Measurements from ENCODE around the gene KAZALD1. TPM values are rescaled to one million over a fixed set of nuclear protein-coding genes. Genes with fewer than 3 reads are reported as not detected.

The KAZALD1 gene
- total and polyA plus RNA-seq, 7 donors, result 0.49 to 40.2 (median 3.9) TPM

- TF ChIP-seq POLR2A (IDR thresholded peaks at IDR 0.05) (no peak), EP300 (IDR thresholded peaks at IDR 0.05) (no peak), CTCF (IDR thresholded peaks at IDR 0.05) (no peak), POLR2AphosphoS5 (IDR thresholded peaks at IDR 0.05) (no peak)
- Histone ChIP-seq H3K4me1 (peaks cover 0 to 8% (median 6%) of the 10 kb centered on the region in 4 donors), H3K27ac (no peak overlapping the region), H3K4me3 (no peak overlapping the region), H3K27me3 (peaks cover 0 to 11% (median 0%) of the 10 kb centered on the region in 3 donors), H3K9me3 (no peaks in the 10 kb centered on the region), H3K36me3 (no peaks in the 10 kb centered on the region)
- 88 to 90% methylated on average over 11 of the region's 11 CpGs for whole genome bisulfite sequencing, 2 donors
- intact Hi-C loops (cut with DNase I), result no loop called here
- DNase-seq, result no peak
Observed at GRCh38 chr10:101021692-101022251, 40.0 kb upstream of the KAZALD1 start.

- 92 to 94% methylated on average over 15 of the region's 15 CpGs for WGBS, 2 donors
- Histone ChIP-seq H3K4me3 (no peak overlapping the region), H3K27ac (no peak overlapping the region), H3K9me3 (no peaks in the 10 kb centered on the region), H3K36me3 (no peaks in the 10 kb centered on the region), H3K27me3 (peaks cover 0 to 11% (median 0%) of the 10 kb centered on the region in 3 donors), H3K4me1 (peaks cover 0 to 8% (median 6%) of the 10 kb centered on the region in 4 donors)
- DNase-seq, result peak; percentile 56
- intact Hi-C loops (cut with DNase I), result no loop called here
- no peak for TF ChIP-seq POLR2AphosphoS5 (IDR thresholded peaks at IDR 0.05)
- no peak for TF ChIP-seq CTCF (IDR thresholded peaks at IDR 0.05)
- TF ChIP-seq EP300 (IDR thresholded peaks at IDR 0.05), result no peak
- TF ChIP-seq POLR2A (IDR thresholded peaks at IDR 0.05), result no peak
Observed at GRCh38 chr10:101022967-101023705, 38.7 kb upstream of the KAZALD1 start.

GRCh38 chr10:101027106-101027720 lies 34.6 kb upstream of the KAZALD1 start:
- no peak for DNase-seq
- TF ChIP-seq POLR2AphosphoS5 (IDR thresholded peaks at IDR 0.05), result no peak
- TF ChIP-seq EP300 (IDR thresholded peaks at IDR 0.05), result no peak
- no peak for TF ChIP-seq POLR2A (IDR thresholded peaks at IDR 0.05)
- Histone ChIP-seq H3K27ac (no peak overlapping the region), H3K27me3 (peaks cover 0 to 10% (median 0%) of the 10 kb centered on the region in 3 donors), H3K9me3 (no peaks in the 10 kb centered on the region), H3K4me1 (peaks cover 0 to 15% (median 8%) of the 10 kb centered on the region in 4 donors), H3K36me3 (no peaks in the 10 kb centered on the region), H3K4me3 (no peak overlapping the region)
- intact Hi-C loops (cut with DNase I), result no loop called here
- 77 to 81% methylated on average over 10 of the region's 10 CpGs for WGBS, 2 donors

- no peaks in the 10 kb centered on the region for H3K36me3 ChIP-seq
- WGBS, 2 donors, result 62 to 65% methylated on average over 7 of the region's 7 CpGs
- H3K27ac ChIP-seq, result no peak overlapping the region
- no peak for TF ChIP-seq EP300 (IDR thresholded peaks at IDR 0.05)
- no peak for TF ChIP-seq CTCF (IDR thresholded peaks at IDR 0.05)
- no peak for TF ChIP-seq POLR2A (IDR thresholded peaks at IDR 0.05)
- TF ChIP-seq POLR2AphosphoS5 (IDR thresholded peaks at IDR 0.05), result no peak
- H3K9me3 ChIP-seq, result no peaks in the 10 kb centered on the region
- peaks cover 0 to 10% (median 0%) of the 10 kb centered on the region in 3 donors for H3K27me3 ChIP-seq
- intact Hi-C loops (cut with DNase I), result no loop called here
- peaks cover 0 to 28% (median 20%) of the 10 kb centered on the region in 4 donors for H3K4me1 ChIP-seq
- no peak overlapping the region for H3K4me3 ChIP-seq
- DNase-seq, result peak; percentile 63
Observed at GRCh38 chr10:101028446-101029337, 33.1 kb upstream of the KAZALD1 start.

All from sigmoid colon (tissue), 7 donors.